NCI-H2196 (cell line): ENCODE results near the gene DRAXIN.

ENCODE experiments used
- DNase-seq: peaks from one replicate; lab custom pipeline; 2025; ENCODE audit not compliant: unreplicated experiment; lab: John Stamatoyannopoulos, UW

Gene DRAXIN

DNA sequence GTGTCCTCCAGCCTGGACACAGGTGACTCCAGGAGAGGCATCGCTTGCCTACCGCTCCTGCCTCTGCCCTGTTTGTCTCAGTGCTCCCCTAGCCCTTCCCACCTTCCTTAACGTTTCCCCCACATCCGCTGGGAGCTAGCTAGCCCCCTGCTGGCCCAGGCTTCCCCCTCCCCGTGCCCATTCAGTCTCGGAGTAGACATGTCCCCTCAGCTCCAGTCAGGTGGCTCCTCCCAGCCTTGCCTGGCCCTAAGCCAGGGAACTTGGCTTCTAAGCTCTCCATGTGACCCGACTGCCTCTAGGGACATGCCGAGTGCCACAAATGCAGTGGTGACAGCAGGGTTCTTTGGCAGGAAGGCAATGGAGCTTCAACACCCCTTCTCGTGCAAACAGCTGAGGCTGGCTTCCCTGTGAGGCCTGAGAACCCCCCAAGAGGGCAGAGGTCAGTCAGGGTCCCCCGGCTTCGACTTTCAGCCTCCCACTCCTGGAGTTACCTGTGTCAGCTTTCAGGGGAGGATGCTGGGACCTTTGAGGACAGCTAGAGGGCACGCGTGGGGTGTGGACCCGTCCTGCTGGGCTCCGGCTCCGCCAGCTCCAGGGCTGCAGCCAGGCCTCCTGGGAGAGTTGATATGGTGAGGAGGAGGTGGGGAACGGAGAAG, 16.2 kb downstream of the DRAXIN start:
- DNase-seq = peak; percentile 24

GRCh38 chr1:11708554-11709350, 17.2 kb downstream of the DRAXIN start:
- no peak for DNase-seq

DNA sequence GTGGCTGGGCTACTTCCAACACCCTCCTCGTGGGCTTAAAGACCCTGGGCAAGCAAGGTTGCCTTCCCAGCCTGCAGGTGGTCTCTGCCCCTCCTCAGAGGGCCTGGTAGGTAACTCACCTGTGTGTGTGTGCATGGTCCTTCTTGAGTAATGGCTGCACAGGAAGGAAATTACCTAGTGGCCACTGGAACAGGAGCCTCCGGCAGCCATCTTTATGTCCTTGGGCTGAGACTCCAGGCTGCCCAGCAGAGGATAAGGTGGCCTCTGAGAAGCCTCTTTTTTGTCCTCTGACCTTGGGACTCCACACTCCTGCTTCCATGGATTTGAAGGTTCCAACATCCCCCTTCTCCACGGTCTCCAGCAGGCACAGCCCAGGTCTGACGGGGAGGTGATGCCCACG, 20.0 kb downstream of the DRAXIN start:
- no peak for DNase-seq

GRCh38 chr1:11712285-11712684, 20.8 kb downstream of the DRAXIN start:
- no peak for DNase-seq

DNA sequence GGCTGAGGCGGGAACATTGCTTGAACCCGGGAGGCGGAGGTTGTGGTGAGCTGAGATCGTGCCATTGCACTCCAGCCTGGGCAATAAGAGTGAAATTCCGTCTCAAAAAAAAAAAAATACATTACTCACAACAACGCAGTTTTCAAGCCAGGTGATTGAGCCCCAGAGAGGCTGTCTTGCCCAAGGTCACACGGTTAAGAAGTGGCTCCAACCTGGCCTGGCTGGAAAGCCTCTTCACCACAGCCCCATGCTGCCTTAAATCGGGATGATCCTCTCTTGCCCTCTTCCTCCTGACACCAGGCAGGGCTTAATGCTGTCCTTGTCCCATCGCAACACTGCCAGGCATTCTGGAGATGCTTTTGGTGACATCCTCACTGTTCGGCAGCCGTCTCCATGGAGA, 21.6 kb downstream of the DRAXIN start:
- DNase-seq = no peak

DNA sequence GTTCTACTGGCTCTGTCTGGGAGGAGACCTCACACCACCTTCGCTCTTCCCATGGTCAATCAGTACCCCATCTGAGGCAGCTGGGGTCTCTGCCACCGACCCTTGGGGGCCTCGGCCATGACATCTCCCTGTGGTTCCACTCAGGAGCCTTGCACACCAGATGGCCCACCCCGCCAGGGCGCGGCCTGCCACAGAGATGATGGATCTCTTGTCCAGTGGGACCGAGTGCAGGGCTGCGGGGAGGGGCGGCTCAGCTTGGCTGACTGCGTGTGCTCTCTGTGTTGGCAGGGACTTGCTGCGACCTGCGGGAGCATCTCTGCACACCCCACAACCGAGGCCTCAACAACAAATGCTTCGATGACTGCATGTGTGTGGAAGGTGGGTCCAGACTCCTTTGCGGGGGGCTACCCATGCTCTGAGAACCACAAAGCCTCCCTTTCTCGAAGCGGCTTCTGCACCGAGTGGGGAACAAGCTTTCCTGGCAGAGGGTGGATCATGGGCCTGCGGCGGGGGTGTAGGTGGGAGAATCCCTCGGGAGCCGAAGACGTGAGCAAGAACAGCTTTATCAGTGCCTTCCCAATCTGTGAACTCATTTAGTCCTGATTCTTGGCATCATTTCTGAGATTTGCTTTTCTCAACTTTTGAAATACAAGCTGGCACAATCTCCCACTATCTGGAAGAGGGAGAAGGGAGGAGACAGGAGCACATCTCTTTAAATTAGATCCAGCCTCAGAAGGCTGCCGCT, 23.5 kb downstream of the DRAXIN start:
- DNase-seq = no peak

DNA sequence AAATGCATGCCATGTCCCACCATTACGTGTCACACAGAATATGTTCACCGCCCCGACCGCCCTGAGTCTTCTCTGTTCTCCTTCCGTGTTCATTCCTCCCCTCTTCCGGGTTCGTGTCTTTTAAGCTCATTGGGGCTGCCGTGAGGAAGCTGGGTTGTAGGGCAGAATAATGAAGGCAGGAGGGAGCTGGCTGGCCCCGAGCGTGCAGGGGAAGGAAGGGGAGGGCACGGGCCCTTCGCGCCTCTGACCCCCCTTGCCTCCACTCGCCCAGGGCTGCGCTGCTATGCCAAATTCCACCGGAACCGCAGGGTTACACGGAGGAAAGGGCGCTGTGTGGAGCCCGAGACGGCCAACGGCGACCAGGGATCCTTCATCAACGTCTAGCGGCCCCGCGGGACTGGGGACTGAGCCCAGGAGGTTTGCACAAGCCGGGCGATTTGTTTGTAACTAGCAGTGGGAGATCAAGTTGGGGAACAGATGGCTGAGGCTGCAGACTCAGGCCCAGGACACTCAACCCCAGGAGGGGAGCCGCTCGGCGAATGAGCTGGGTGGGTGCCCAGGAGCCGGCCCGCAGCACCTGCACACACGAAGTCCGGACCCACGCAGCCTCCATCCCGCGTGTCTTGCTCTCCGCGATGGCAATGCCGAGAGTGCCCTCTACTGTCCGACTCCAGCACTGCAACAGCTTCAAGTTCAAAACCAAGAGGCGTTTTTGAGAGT, 28.0 kb downstream of the DRAXIN start:
- DNase-seq = peak; percentile 62

- no peak for DNase-seq
Observed at GRCh38 chr1:11720033-11720376, 28.5 kb downstream of the DRAXIN start.

- no peak for DNase-seq
Observed at GRCh38 chr1:11720525-11720924, 29.0 kb downstream of the DRAXIN start.

GRCh38 chr1:11721311-11721710, 29.8 kb downstream of the DRAXIN start:
- DNase-seq = no peak

DNA sequence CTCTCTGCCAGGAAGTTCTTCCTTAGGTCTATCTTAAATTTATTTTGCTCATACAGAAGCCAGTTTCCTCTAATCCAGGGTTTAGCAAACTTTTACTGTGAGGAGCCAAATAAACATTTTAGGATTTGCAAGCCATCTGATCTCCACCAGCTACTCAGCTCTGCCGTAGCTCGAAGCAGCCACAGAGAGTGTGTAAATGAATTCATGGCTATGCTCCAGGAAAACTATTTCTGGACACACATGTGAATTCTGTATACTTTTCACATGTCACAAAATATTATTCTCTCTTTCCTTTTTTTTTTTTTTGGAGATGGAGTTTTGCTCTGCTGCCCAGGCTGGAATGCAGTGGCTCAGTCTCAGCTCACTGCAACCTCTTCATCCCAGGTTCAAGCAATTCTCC, 31.0 kb downstream of the DRAXIN start:
- DNase-seq = no peak

DNA sequence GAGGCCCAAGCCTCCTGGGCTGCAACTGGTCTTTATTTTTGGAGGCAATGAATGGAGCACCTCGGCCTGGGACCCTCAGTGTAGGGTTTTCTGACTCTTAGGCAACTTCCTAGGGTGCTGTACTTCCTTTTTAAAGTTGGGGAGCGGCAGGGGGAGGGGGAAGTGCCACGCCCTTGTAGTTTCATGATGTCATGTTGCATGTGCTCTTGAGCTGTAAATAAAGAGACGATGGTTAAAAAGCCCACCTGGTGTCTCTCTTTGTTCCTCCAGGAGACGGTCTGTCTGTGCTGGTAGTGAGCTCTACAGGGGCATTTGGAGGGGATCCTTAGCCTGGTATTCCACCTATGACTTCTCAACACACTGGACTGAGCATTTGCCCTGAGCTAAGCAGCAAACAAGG, 34.1 kb downstream of the DRAXIN start:
- DNase-seq = no peak

GRCh38 chr1:11727119-11727518, 35.6 kb downstream of the DRAXIN start:
- DNase-seq = no peak

- DNase-seq = no peak
Observed at GRCh38 chr1:11728126-11728806, 36.8 kb downstream of the DRAXIN start.

DNA sequence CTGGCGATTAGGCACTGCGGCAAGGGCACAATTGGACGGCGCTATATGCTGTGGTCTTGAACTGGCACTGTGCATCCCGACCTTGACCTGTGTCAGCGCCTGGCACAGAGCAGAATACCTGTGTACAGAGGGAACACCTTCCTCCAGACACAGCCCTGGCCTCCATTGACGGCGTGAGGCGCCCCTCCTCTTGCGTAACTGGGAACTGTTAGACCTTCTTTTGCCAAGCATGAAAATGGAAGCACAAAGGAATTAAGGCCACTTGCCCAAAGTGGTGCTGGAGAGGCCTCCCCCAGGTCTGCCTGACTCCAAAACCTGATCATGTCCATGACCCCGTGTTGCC, 37.6 kb downstream of the DRAXIN start:
- no peak for DNase-seq

DNA sequence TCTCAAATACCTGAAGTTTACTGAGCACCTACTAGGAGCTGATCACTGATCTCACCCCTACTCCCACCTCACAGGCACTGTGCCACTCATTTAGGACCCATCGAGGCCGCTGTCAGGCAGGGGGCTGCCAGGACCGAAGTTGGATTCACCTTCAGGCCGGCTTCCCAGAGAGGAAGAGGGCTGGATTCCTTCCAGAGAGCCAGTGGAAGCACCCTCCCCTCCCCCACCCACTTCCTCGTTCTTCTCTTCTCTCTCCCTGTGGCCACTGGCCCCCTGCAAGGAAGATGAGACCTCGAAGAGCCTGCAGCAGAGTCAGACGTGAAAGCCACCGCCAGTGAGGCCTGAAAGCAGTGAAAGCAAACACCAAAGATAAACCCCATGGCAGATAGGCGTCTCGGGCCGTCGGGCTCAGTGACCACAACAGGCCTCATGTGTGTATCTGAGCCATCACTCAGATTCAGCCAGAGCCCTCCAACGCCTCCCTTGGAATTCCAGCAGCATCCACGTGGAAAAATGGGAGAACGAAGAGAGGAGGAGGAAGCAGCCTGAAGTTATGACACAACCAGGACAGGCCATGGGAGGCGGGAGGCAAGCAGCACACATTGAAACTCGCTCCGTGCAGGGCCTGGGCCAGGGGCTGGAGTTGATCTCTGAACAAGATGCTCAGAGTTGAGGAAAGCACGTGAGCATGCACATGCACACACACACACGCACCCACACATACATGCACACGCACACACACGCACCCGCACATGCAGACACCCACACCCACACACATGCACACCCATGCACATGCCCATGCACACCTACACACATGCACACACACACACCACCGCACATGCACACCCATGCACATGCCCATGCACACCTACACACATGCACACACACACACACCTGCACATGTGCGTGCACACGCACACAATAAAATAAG, 38.3 kb downstream of the DRAXIN start:
- DNase-seq = no peak

- DNase-seq = no peak
Observed at GRCh38 chr1:11730429-11730891, 39.0 kb downstream of the DRAXIN start.

- no peak for DNase-seq
Observed at GRCh38 chr1:11731691-11732283, 40.3 kb downstream of the DRAXIN start.

- DNase-seq = no peak
Observed at GRCh38 chr1:11733306-11733705, 41.8 kb downstream of the DRAXIN start.

- DNase-seq = no peak
Observed at GRCh38 chr1:11735531-11735853, 44.0 kb downstream of the DRAXIN start.
